Ectodermal cell (in vitro differentiated cells): Measurements from ENCODE around the gene TMF1.

Experiments used
- H3K27ac ChIP-seq: 2 replicates; pipeline ENCODE4 v1.7.0; 2013; ENCODE audit warnings: mild to moderate bottlenecking, low read depth, low read length; ENCODE audit not compliant: insufficient read depth, poor library complexity, severe bottlenecking
- H3K27me3 ChIP-seq: 2 replicates; pipeline ENCODE4 v1.7.0; 2013; ENCODE audit warnings: mild to moderate bottlenecking, low read length; ENCODE audit not compliant: insufficient read depth, control insufficient read depth, poor library complexity, severe bottlenecking
- H3K36me3 ChIP-seq: one replicate; pipeline ENCODE4 v1.7.0; 2013; ENCODE audit warnings: low read length; ENCODE audit not compliant: control insufficient read depth, insufficient read depth
- H3K4me1 ChIP-seq: one replicate; pipeline ENCODE4 v1.7.0; 2013; ENCODE audit warnings: low read length; ENCODE audit not compliant: control insufficient read depth, insufficient read depth
- H3K4me3 ChIP-seq: 2 replicates; pipeline ENCODE4 v1.7.0; 2013; ENCODE audit warnings: low read depth, low read length, control low read depth; ENCODE audit not compliant: insufficient read depth
- H3K9me3 ChIP-seq: 2 replicates; pipeline ENCODE4 v1.7.0; 2013; ENCODE audit warnings: mild to moderate bottlenecking, low read length, moderate library complexity; ENCODE audit not compliant: control insufficient read depth
- WGBS, 2 experiments: methylation state at CpG; one replicate each; pipeline ENCODE4 v1.1.7; 2013; ENCODE audit warnings: missing lambda C conversion rate in 2 of 2; 5-methylcytosine and 5-hydroxymethylcytosine counted together

TMF1 gene

GRCh38 chr3:69005071-69005790, 46.9 kb downstream of the TMF1 start:
- WGBS, 2 experiments = 91 to 93% methylated on average over 6 of the region's 6 CpGs
- H3K4me1 ChIP-seq = peaks cover 14% of the 10 kb centered on the region
- H3K4me3 ChIP-seq = no peak overlapping the region
- H3K9me3 ChIP-seq = no peaks in the 10 kb centered on the region
- no peaks in the 10 kb centered on the region for H3K27me3 ChIP-seq
- H3K27ac ChIP-seq = no peak overlapping the region
- no peaks in the 10 kb centered on the region for H3K36me3 ChIP-seq

GRCh38 chr3:69004138-69004537, 48.0 kb downstream of the TMF1 start:
- Histone ChIP-seq H3K36me3 (no peaks in the 10 kb centered on the region), H3K27ac (no peak overlapping the region), H3K4me3 (no peak overlapping the region), H3K27me3 (no peaks in the 10 kb centered on the region), H3K9me3 (no peaks in the 10 kb centered on the region), H3K4me1 (peaks cover 6% of the 10 kb centered on the region)
- WGBS, 2 experiments = 94 to 96% methylated on average over 8 to 9 of the region's 9 CpGs

- WGBS, 2 experiments = 97 to 100% methylated on average over 1 of the region's 1 CpG
- H3K27ac ChIP-seq = no peak overlapping the region
- no peak overlapping the region for H3K4me3 ChIP-seq
- H3K36me3 ChIP-seq = no peaks in the 10 kb centered on the region
- no peaks in the 10 kb centered on the region for H3K27me3 ChIP-seq
- H3K4me1 ChIP-seq = no peaks in the 10 kb centered on the region
- no peaks in the 10 kb centered on the region for H3K9me3 ChIP-seq
Measured at GRCh38 chr3:68999605-69000004, 52.5 kb downstream of the TMF1 start.

GRCh38 chr3:68999158-68999557, 53.0 kb downstream of the TMF1 start:
- no peaks in the 10 kb centered on the region for H3K4me1 ChIP-seq
- no peak overlapping the region for H3K4me3 ChIP-seq
- H3K27me3 ChIP-seq = no peaks in the 10 kb centered on the region
- H3K27ac ChIP-seq = no peak overlapping the region
- H3K36me3 ChIP-seq = no peaks in the 10 kb centered on the region
- no peaks in the 10 kb centered on the region for H3K9me3 ChIP-seq

- Histone ChIP-seq H3K36me3 (no peaks in the 10 kb centered on the region), H3K27ac (no peak overlapping the region), H3K27me3 (no peaks in the 10 kb centered on the region), H3K4me1 (no peaks in the 10 kb centered on the region), H3K9me3 (no peaks in the 10 kb centered on the region), H3K4me3 (no peak overlapping the region)
- 95 to 96% methylated on average over 6 of the region's 6 CpGs for WGBS, 2 experiments
Measured at GRCh38 chr3:68997887-68998286, 54.2 kb downstream of the TMF1 start.

- Histone ChIP-seq H3K36me3 (no peaks in the 10 kb centered on the region), H3K27ac (no peak overlapping the region), H3K9me3 (no peaks in the 10 kb centered on the region), H3K4me3 (no peak overlapping the region), H3K4me1 (no peaks in the 10 kb centered on the region), H3K27me3 (no peaks in the 10 kb centered on the region)
- 82% methylated on average over 8 of the region's 8 CpGs for WGBS, 2 experiments
Measured at GRCh38 chr3:68996356-68996995, 55.7 kb downstream of the TMF1 start.

- Histone ChIP-seq H3K27me3 (no peaks in the 10 kb centered on the region), H3K27ac (no peak overlapping the region), H3K4me1 (no peaks in the 10 kb centered on the region), H3K36me3 (no peaks in the 10 kb centered on the region), H3K4me3 (no peak overlapping the region), H3K9me3 (no peaks in the 10 kb centered on the region)
- 96 to 98% methylated on average over 4 of the region's 4 CpGs for WGBS, 2 experiments
Measured at GRCh38 chr3:68988740-68989139, 63.4 kb downstream of the TMF1 start.

- Histone ChIP-seq H3K4me3 (no peak overlapping the region), H3K36me3 (no peaks in the 10 kb centered on the region), H3K27me3 (no peaks in the 10 kb centered on the region), H3K27ac (no peak overlapping the region), H3K4me1 (no peaks in the 10 kb centered on the region), H3K9me3 (no peaks in the 10 kb centered on the region)
- 86 to 97% methylated on average over 4 to 6 of the region's 6 CpGs for WGBS, 2 experiments
Measured at GRCh38 chr3:68987322-68987721, 64.8 kb downstream of the TMF1 start.

GRCh38 chr3:68986496-68987208, 65.5 kb downstream of the TMF1 start:
- 94 to 96% methylated on average over 6 of the region's 6 CpGs for WGBS, 2 experiments
- no peaks in the 10 kb centered on the region for H3K36me3 ChIP-seq

GRCh38 chr3:68985146-68985790, 66.9 kb downstream of the TMF1 start:
- Histone ChIP-seq H3K36me3 (no peaks in the 10 kb centered on the region), H3K9me3 (no peaks in the 10 kb centered on the region), H3K4me3 (no peak overlapping the region), H3K4me1 (no peaks in the 10 kb centered on the region), H3K27ac (no peak overlapping the region), H3K27me3 (no peaks in the 10 kb centered on the region)
- 88 to 90% methylated on average over 2 of the region's 3 CpGs for WGBS, 2 experiments

More at GRCh38 chr3:68986496-68987208, 65.5 kb downstream of the TMF1 start:
- no peaks in the 10 kb centered on the region for H3K9me3 ChIP-seq
- no peaks in the 10 kb centered on the region for H3K4me1 ChIP-seq
- H3K27ac ChIP-seq = no peak overlapping the region
- H3K27me3 ChIP-seq = no peaks in the 10 kb centered on the region
- no peak overlapping the region for H3K4me3 ChIP-seq
